GM23248 (cell line): ENCODE data around the gene REPIN1. TPM values are rescaled to one million over a fixed set of nuclear protein-coding genes. Genes with fewer than 3 reads are reported as not detected.

Experiments
- DNase-seq: peaks from one replicate; pipeline ENCODE4 v3.0.0-alpha.2; 2015
- H2AFZ ChIP-seq: fragments of 200-600 bp; sonication (generic); 2 replicates; pipeline ENCODE4 v1.6.1; 2016; ENCODE audit warnings: antibody characterized with exemption
- H3F3A ChIP-seq: fragments of 200-600 bp; sonication (generic); 2 replicates; pipeline ENCODE4 v1.6.1; 2016; ENCODE audit warnings: mild to moderate bottlenecking, antibody characterized with exemption, mixed run types; ENCODE audit not compliant: insufficient read depth
- H3K27ac ChIP-seq: fragments of 200-600 bp; sonication (generic); 2 replicates; pipeline ENCODE4 v1.5.1; 2016; ENCODE audit warnings: mild to moderate bottlenecking
- H3K27me3 ChIP-seq: fragments of 200-600 bp; sonication (generic); replicated peaks from 2 replicates; pipeline ENCODE4 v1.6.1; 2016; ENCODE audit warnings: mild to moderate bottlenecking; ENCODE audit not compliant: insufficient read depth
- H3K36me3 ChIP-seq: fragments of 200-600 bp; sonication (generic); 2 replicates; pipeline ENCODE4 v1.6.1; 2016; ENCODE audit warnings: low read depth, mild to moderate bottlenecking
- H3K4me1 ChIP-seq: fragments of 200-600 bp; sonication (generic); 2 replicates; pipeline ENCODE4 v1.6.1; 2016; ENCODE audit warnings: mild to moderate bottlenecking; ENCODE audit not compliant: insufficient read depth
- H3K4me2 ChIP-seq: fragments of 200-600 bp; sonication (generic); one replicate; pipeline ENCODE4 v1.6.1; 2016; ENCODE audit warnings: mild to moderate bottlenecking; ENCODE audit not compliant: unreplicated experiment
- H3K4me3 ChIP-seq: fragments of 200-600 bp; sonication (generic); 2 replicates; pipeline ENCODE4 v1.5.1; 2016; ENCODE audit warnings: mild to moderate bottlenecking
- H3K79me2 ChIP-seq: fragments of 200-600 bp; sonication (generic); 2 replicates; pipeline ENCODE4 v1.6.1; 2016; ENCODE audit warnings: mild to moderate bottlenecking; ENCODE audit not compliant: insufficient read depth
- H3K9ac ChIP-seq: fragments of 200-600 bp; sonication (generic); 2 replicates; pipeline ENCODE4 v1.6.1; 2016; ENCODE audit warnings: mild to moderate bottlenecking
- H3K9me2 ChIP-seq: fragments of 200-600 bp; sonication (generic); 2 replicates; pipeline ENCODE4 v1.6.1; 2016; ENCODE audit warnings: mixed run types, mild to moderate bottlenecking, moderate library complexity; ENCODE audit not compliant: insufficient read depth
- H3K9me3 ChIP-seq: fragments of 200-600 bp; sonication (generic); one replicate; pipeline ENCODE4 v1.6.1; 2017; ENCODE audit warnings: low read depth
- H4K20me1 ChIP-seq: fragments of 200-600 bp; sonication (generic); 2 replicates; pipeline ENCODE4 v1.6.0; 2016; ENCODE audit not compliant: insufficient read depth
- EZH2 ChIP-seq: fragments of 200-600 bp; sonication (generic); IDR thresholded peaks from 2 replicates; pipeline ENCODE4 v1.6.1; 2018; ENCODE audit warnings: antibody characterized with exemption, mild to moderate bottlenecking; ENCODE audit not compliant: insufficient read depth, poor library complexity, severe bottlenecking
- EZH2phosphoT487 ChIP-seq: fragments of 200-600 bp; sonication (generic); IDR thresholded peaks from 2 replicates; pipeline ENCODE4 v1.6.1; 2018; ENCODE audit warnings: antibody characterized with exemption, moderate library complexity, mild to moderate bottlenecking, low read depth; ENCODE audit not compliant: insufficient read depth
- WGBS, 2 experiments: methylation state at CpG; one replicate each; pipeline ENCODE4 v1.1.6; 2015 to 2017; ENCODE audit warnings: low lambda C conversion rate in 2 of 2, low coverage in 1 of 2; ENCODE audit errors: missing lambda C conversion rate in 2 of 2; 5-methylcytosine and 5-hydroxymethylcytosine counted together
- in situ Hi-C: fragments of 300-500 bp; cut with MboI; formaldehyde crosslinking; loops from 2 replicates; pipeline ENCODE4 v1.15.0; 2020
- polyA plus RNA-seq: library from polyadenylated mRNA; unstranded; fragments of >200 nt; fragmentation: Nextera tagmentation; extraction: Ambion mirVana; gene quantifications from 2 replicates; pipeline ENCODE4 v1.2.1, GENCODE V29; 2016
- total RNA-seq: library from RNA; depleted of rRNA; stranded (reverse); fragments of >200 nt; shearing (Covaris generic); gene quantifications from 2 replicates; pipeline ENCODE4 v1.2.3, GENCODE V29; 2014

The REPIN1 gene
- total and polyA plus RNA-seq, 2 experiments from 2014 or later = 17.3 to 48.1 TPM

- H4K20me1 ChIP-seq = no peaks in the 10 kb centered on the region
- H3K4me1 ChIP-seq = peaks cover 19% of the 10 kb centered on the region
- H3K27me3 ChIP-seq = no peaks in the 10 kb centered on the region
- H3K79me2 ChIP-seq = peaks cover 7% of the 10 kb centered on the region; the same call in 1 of the 2 replicates
- peak overlapping the region; percentile 18 for H3K27ac ChIP-seq
- in situ Hi-C loops = no loop called here
- WGBS, 2 experiments = 1 to 2% methylated on average over 28 to 42 of the region's 58 CpGs
- DNase-seq = peak; percentile 64
- peak overlapping the region; percentile 82 for H3K9ac ChIP-seq
- peak overlapping the region; percentile 89 for H3K4me3 ChIP-seq
- H3K9me2 ChIP-seq = no peaks in the 10 kb centered on the region
- H2AFZ ChIP-seq = peak overlapping the region; percentile 91
- 0 out of 2 replicates have a peak, but pooled peaks cover 2% of the 10 kb centered on the region for H3K36me3 ChIP-seq
- H3F3A ChIP-seq = peaks cover 10% of the 10 kb centered on the region; the same call in 1 of the 2 replicates
- peak overlapping the region; percentile 84 for H3K4me2 ChIP-seq
- TF ChIP-seq EZH2 (no peak), EZH2phosphoT487 (no peak)
- H3K9me3 ChIP-seq = no peaks in the 10 kb centered on the region
Observed at GRCh38 chr7:150368884-150369747, 494 bp downstream of the REPIN1 start.

- H3K27me3 ChIP-seq = no peaks in the 10 kb centered on the region
- peaks cover 7% of the 10 kb centered on the region; the same call in 1 of the 2 replicates for H3K79me2 ChIP-seq
- H3K9me2 ChIP-seq = no peaks in the 10 kb centered on the region
- H3K4me3 ChIP-seq = peak overlapping the region; percentile 89
- peak overlapping the region; percentile 84 for H3K4me2 ChIP-seq
- in situ Hi-C loops = no loop called here
- peak; percentile 30 for DNase-seq
- H2AFZ ChIP-seq = peak overlapping the region; percentile 91
- H3K36me3 ChIP-seq = 0 out of 2 replicates have a peak, but pooled peaks cover 2% of the 10 kb centered on the region
- H3K9ac ChIP-seq = peak overlapping the region; percentile 82
- peaks cover 19% of the 10 kb centered on the region for H3K4me1 ChIP-seq
- H3K9me3 ChIP-seq = no peaks in the 10 kb centered on the region
- peak overlapping the region; percentile 30 for H3K27ac ChIP-seq
- peaks cover 10% of the 10 kb centered on the region; the same call in 1 of the 2 replicates for H3F3A ChIP-seq
- no peaks in the 10 kb centered on the region for H4K20me1 ChIP-seq
- TF ChIP-seq EZH2 (no peak), EZH2phosphoT487 (no peak)
- 45 to 46% methylated on average over 21 to 23 of the region's 23 CpGs for WGBS, 2 experiments
Observed at GRCh38 chr7:150369748-150370501, 1.3 kb downstream of the REPIN1 start.

GRCh38 chr7:150370612-150371071 lies 2.0 kb downstream of the REPIN1 start:
- Histone ChIP-seq H3K9me3 (no peaks in the 10 kb centered on the region), H3K36me3 (0 out of 2 replicates have a peak, but pooled peaks cover 2% of the 10 kb centered on the region), H4K20me1 (no peaks in the 10 kb centered on the region), H3K4me2 (peak overlapping the region; percentile 84), H3K9ac (peak overlapping the region; percentile 82), H3F3A (peaks cover 10% of the 10 kb centered on the region; the same call in 1 of the 2 replicates), H3K79me2 (peaks cover 7% of the 10 kb centered on the region; the same call in 1 of the 2 replicates), H3K9me2 (no peaks in the 10 kb centered on the region), H3K27ac (peak overlapping the region; percentile 30), H2AFZ (no peak overlapping the region), H3K27me3 (no peaks in the 10 kb centered on the region), H3K4me1 (peaks cover 19% of the 10 kb centered on the region), H3K4me3 (0 out of 2 replicates have a peak overlapping the region, but pooled peaks have one; percentile 89)
- in situ Hi-C loops = no loop called here
- DNase-seq = peak; percentile 71
- WGBS, 2 experiments = 93% methylated on average over 3 of the region's 3 CpGs
- TF ChIP-seq EZH2 (no peak), EZH2phosphoT487 (no peak)
